Liver (tissue), 9 donors: ENCODE data around the gene STK17A. TPM values are rescaled to one million over a fixed set of nuclear protein-coding genes. Genes with fewer than 3 reads are reported as not detected.

ENCODE experiments used
- DNase-seq: peaks from one replicate; pipeline ENCODE4 v3.0.0-alpha.2; 2017; ENCODE audit warnings: low spot score
- H3K27ac ChIP-seq, 2 donors: one replicate each; pipeline ENCODE4 v1.7.0; 2013; ENCODE audit warnings: inconsistent platforms in 2 of 2, low read length in 2 of 2, control low read depth in 1 of 2, low read depth in 1 of 2, mild to moderate bottlenecking in 1 of 2
- H3K27me3 ChIP-seq, 4 donors: one replicate each; pipeline versions ENCODE4 v1.6.1 to v1.7.0; 2013; ENCODE audit warnings: low read length in 3 of 4, inconsistent platforms in 1 of 4, mild to moderate bottlenecking in 1 of 4, moderate library complexity in 1 of 4; ENCODE audit not compliant: control insufficient read depth in 4 of 4, insufficient read depth in 4 of 4
- H3K36me3 ChIP-seq, 4 donors: one replicate each; pipeline versions ENCODE4 v1.6.1 to v1.7.0; 2013; ENCODE audit warnings: low read length in 3 of 4, mild to moderate bottlenecking in 3 of 4, low read depth in 1 of 4, moderate library complexity in 1 of 4; ENCODE audit not compliant: control insufficient read depth in 4 of 4, insufficient read depth in 3 of 4
- H3K4me1 ChIP-seq, 4 donors: one replicate each; pipeline versions ENCODE4 v1.6.1 to v1.7.0; 2013; ENCODE audit warnings: low read length in 3 of 4, mild to moderate bottlenecking in 3 of 4, moderate library complexity in 1 of 4; ENCODE audit not compliant: control insufficient read depth in 4 of 4, insufficient read depth in 4 of 4
- H3K4me3 ChIP-seq, 3 donors: one replicate each; pipeline versions ENCODE4 v1.6.1 to v1.7.0; 2013; ENCODE audit warnings: low read length in 3 of 3, control low read depth in 1 of 3, low read depth in 1 of 3, mild to moderate bottlenecking in 1 of 3
- H3K9ac ChIP-seq, 2 donors: one replicate each; pipeline ENCODE4 v1.7.0; 2013; ENCODE audit warnings: low read length in 2 of 2, mild to moderate bottlenecking in 2 of 2, moderate library complexity in 2 of 2, control low read depth in 1 of 2, low read depth in 1 of 2
- H3K9me3 ChIP-seq, 4 donors: one replicate each; pipeline versions ENCODE4 v1.6.1 to v1.7.0; 2013; ENCODE audit warnings: low read length in 3 of 4; ENCODE audit not compliant: control insufficient read depth in 4 of 4
- EGR1 ChIP-seq, 2 donors: IDR thresholded peaks; 2 replicates each; pipeline ENCODE4 v1.6.1; 2016 to 2018; ENCODE audit warnings: antibody characterized with exemption in 2 of 2, low read depth in 2 of 2
- FOXA1 ChIP-seq: IDR thresholded peaks from 2 replicates; pipeline ENCODE4 v1.6.1; 2016; ENCODE audit warnings: antibody characterized with exemption
- FOXA2 ChIP-seq: IDR thresholded peaks from 2 replicates; pipeline ENCODE4 v1.6.1; 2016; ENCODE audit warnings: antibody characterized with exemption
- GABPA ChIP-seq, 2 donors: IDR thresholded peaks in 1 of 2; conservative IDR thresholded peaks in 1 of 2; 2 replicates each; pipeline ENCODE4 v1.6.1; 2016; ENCODE audit warnings: antibody characterized with exemption in 2 of 2, mild to moderate bottlenecking in 1 of 2, moderate library complexity in 1 of 2
- HNF4A ChIP-seq, 2 donors: conservative IDR thresholded peaks; 2 replicates each; pipeline ENCODE4 v1.6.1; 2016; ENCODE audit warnings: antibody characterized with exemption in 2 of 2, mild to moderate bottlenecking in 2 of 2
- HNF4G ChIP-seq: IDR thresholded peaks from 2 replicates; pipeline ENCODE4 v1.6.1; 2016; ENCODE audit warnings: antibody characterized with exemption
- NR2F2 ChIP-seq: IDR thresholded peaks from 2 replicates; pipeline ENCODE4 v1.6.1; 2016; ENCODE audit warnings: antibody characterized with exemption
- RAD21 ChIP-seq, 2 donors: IDR thresholded peaks; 2 replicates each; pipeline ENCODE4 v1.6.1; 2016; ENCODE audit warnings: antibody characterized with exemption in 2 of 2, mild to moderate bottlenecking in 2 of 2
- SP1 ChIP-seq: IDR thresholded peaks from 2 replicates; pipeline ENCODE4 v1.6.1; 2018; ENCODE audit warnings: antibody characterized with exemption, mild to moderate bottlenecking
- TAF1 ChIP-seq: conservative IDR thresholded peaks from 2 replicates; pipeline ENCODE4 v1.6.1; 2016; ENCODE audit warnings: antibody characterized with exemption, mild to moderate bottlenecking
- YY1 ChIP-seq: IDR thresholded peaks from 2 replicates; pipeline ENCODE4 v1.6.1; 2016; ENCODE audit warnings: antibody characterized with exemption, mild to moderate bottlenecking
- WGBS: extraction: QIAGEN DNeasy Blood & Tissue Kit; methylation state at CpG from one replicate; pipeline ENCODE4 v1.1.7; 2013; 5-methylcytosine and 5-hydroxymethylcytosine counted together
- polyA plus RNA-seq, 2 donors: library from polyadenylated mRNA; stranded (reverse) in 1 of 2; unstranded in 1 of 2; fragments of 200-250 nt in 1 of 2; fragments of >200 nt in 1 of 2; fragmentation: Nextera tagmentation in 1 of 2; extraction: Ambion mirVana in 1 of 2; gene quantifications; one replicate each; pipeline versions ENCODE4 v1.2.1 to v1.2.3, GENCODE V29; 2013 to 2015
- total RNA-seq, 2 donors: library from RNA; depleted of rRNA; stranded (reverse); fragments of >200 nt; gene quantifications; one replicate each; pipeline ENCODE4 v1.2.3, GENCODE V29; 2014
- TF ChIP-seq, protein P1 (sequence below): IDR thresholded peaks from 2 replicates; pipeline ENCODE4 v1.6.1; 2016; ENCODE audit warnings: antibody characterized with exemption, mild to moderate bottlenecking
- TF ChIP-seq, protein P2 (sequence below): IDR thresholded peaks from 2 replicates; pipeline ENCODE4 v1.6.1; 2016; ENCODE audit warnings: antibody characterized with exemption
- TF ChIP-seq, protein P3 (sequence below): fragments of 150-350 bp; IDR thresholded peaks from 2 replicates; pipeline ENCODE4 v1.5.1; 2017; ENCODE audit warnings: improper control_type of control experiment, low read depth, low read length; ENCODE audit not compliant: missing input control
- TF ChIP-seq, protein P4 (sequence below): IDR thresholded peaks from 2 replicates; pipeline ENCODE4 v1.6.1; 2016; ENCODE audit warnings: antibody characterized with exemption
- TF ChIP-seq, protein P5 (sequence below): IDR thresholded peaks from 2 replicates; pipeline ENCODE4 v1.6.1; 2016; ENCODE audit warnings: antibody characterized with exemption
- donor health status: healthy.
- donor health status: healthy.
- donor health status: healthy.
- donor health status: healthy.
- donor health status: healthy.

The STK17A gene
- total and polyA plus RNA-seq, 4 donors = 3.0 to 18.2 (median 7.2) TPM

- H3K4me3 ChIP-seq = no peak overlapping the region
- no peak for TF ChIP-seq HNF4G
- TF ChIP-seq YY1 = no peak
- TF ChIP-seq TAF1 = no peak
- TF ChIP-seq, protein P1, sequence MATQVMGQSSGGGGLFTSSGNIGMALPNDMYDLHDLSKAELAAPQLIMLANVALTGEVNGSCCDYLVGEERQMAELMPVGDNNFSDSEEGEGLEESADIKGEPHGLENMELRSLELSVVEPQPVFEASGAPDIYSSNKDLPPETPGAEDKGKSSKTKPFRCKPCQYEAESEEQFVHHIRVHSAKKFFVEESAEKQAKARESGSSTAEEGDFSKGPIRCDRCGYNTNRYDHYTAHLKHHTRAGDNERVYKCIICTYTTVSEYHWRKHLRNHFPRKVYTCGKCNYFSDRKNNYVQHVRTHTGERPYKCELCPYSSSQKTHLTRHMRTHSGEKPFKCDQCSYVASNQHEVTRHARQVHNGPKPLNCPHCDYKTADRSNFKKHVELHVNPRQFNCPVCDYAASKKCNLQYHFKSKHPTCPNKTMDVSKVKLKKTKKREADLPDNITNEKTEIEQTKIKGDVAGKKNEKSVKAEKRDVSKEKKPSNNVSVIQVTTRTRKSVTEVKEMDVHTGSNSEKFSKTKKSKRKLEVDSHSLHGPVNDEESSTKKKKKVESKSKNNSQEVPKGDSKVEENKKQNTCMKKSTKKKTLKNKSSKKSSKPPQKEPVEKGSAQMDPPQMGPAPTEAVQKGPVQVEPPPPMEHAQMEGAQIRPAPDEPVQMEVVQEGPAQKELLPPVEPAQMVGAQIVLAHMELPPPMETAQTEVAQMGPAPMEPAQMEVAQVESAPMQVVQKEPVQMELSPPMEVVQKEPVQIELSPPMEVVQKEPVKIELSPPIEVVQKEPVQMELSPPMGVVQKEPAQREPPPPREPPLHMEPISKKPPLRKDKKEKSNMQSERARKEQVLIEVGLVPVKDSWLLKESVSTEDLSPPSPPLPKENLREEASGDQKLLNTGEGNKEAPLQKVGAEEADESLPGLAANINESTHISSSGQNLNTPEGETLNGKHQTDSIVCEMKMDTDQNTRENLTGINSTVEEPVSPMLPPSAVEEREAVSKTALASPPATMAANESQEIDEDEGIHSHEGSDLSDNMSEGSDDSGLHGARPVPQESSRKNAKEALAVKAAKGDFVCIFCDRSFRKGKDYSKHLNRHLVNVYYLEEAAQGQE = no peak
- no peak for TF ChIP-seq RAD21 (IDR thresholded peaks at IDR 0.05)
- TF ChIP-seq, protein P2, sequence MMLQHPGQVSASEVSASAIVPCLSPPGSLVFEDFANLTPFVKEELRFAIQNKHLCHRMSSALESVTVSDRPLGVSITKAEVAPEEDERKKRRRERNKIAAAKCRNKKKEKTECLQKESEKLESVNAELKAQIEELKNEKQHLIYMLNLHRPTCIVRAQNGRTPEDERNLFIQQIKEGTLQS = no peak
- TF ChIP-seq, protein P3, sequence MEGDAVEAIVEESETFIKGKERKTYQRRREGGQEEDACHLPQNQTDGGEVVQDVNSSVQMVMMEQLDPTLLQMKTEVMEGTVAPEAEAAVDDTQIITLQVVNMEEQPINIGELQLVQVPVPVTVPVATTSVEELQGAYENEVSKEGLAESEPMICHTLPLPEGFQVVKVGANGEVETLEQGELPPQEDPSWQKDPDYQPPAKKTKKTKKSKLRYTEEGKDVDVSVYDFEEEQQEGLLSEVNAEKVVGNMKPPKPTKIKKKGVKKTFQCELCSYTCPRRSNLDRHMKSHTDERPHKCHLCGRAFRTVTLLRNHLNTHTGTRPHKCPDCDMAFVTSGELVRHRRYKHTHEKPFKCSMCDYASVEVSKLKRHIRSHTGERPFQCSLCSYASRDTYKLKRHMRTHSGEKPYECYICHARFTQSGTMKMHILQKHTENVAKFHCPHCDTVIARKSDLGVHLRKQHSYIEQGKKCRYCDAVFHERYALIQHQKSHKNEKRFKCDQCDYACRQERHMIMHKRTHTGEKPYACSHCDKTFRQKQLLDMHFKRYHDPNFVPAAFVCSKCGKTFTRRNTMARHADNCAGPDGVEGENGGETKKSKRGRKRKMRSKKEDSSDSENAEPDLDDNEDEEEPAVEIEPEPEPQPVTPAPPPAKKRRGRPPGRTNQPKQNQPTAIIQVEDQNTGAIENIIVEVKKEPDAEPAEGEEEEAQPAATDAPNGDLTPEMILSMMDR = no peak
- no peaks in the 10 kb centered on the region for H3K9me3 ChIP-seq
- H3K9ac ChIP-seq = no peak overlapping the region
- peak; percentile 65 for DNase-seq
- no peaks in the 10 kb centered on the region for H3K27me3 ChIP-seq
- no peak overlapping the region for H3K27ac ChIP-seq
- H3K4me1 ChIP-seq = peaks cover 0 to 3% (median 2%) of the 10 kb centered on the region in 4 donors
- no peaks in the 10 kb centered on the region for H3K36me3 ChIP-seq
- 68% methylated on average over 6 of the region's 6 CpGs for WGBS
Measured at GRCh38 chr7:43577485-43577951, 5.4 kb upstream of the STK17A start.

- DNase-seq = peak; percentile 88
- TF ChIP-seq, protein P4, sequence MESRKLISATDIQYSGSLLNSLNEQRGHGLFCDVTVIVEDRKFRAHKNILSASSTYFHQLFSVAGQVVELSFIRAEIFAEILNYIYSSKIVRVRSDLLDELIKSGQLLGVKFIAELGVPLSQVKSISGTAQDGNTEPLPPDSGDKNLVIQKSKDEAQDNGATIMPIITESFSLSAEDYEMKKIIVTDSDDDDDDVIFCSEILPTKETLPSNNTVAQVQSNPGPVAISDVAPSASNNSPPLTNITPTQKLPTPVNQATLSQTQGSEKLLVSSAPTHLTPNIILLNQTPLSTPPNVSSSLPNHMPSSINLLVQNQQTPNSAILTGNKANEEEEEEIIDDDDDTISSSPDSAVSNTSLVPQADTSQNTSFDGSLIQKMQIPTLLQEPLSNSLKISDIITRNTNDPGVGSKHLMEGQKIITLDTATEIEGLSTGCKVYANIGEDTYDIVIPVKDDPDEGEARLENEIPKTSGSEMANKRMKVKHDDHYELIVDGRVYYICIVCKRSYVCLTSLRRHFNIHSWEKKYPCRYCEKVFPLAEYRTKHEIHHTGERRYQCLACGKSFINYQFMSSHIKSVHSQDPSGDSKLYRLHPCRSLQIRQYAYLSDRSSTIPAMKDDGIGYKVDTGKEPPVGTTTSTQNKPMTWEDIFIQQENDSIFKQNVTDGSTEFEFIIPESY = no peak
- TF ChIP-seq GABPA (IDR thresholded peaks at IDR 0.05 in 1 of 2, conservative IDR thresholded peaks at IDR 0.05 in 1 of 2) = no peak
- no peak for TF ChIP-seq FOXA2
- no peak for TF ChIP-seq SP1
- TF ChIP-seq HNF4G = no peak
- TF ChIP-seq, protein P1 = no peak
- TF ChIP-seq EGR1 (IDR thresholded peaks at IDR 0.05; ENCODE audit: low read depth in 2 of 2) = no peak
- peak; percentile 43 for TF ChIP-seq YY1
- TF ChIP-seq HNF4A (conservative IDR thresholded peaks at IDR 0.05) = no peak
- TF ChIP-seq, protein P3 = no peak
- TF ChIP-seq, protein P5, sequence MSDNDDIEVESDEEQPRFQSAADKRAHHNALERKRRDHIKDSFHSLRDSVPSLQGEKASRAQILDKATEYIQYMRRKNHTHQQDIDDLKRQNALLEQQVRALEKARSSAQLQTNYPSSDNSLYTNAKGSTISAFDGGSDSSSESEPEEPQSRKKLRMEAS = no peak
- TF ChIP-seq TAF1 = no peak
- no peak for TF ChIP-seq FOXA1
- peak in 1 of 2 donors; percentile 9 for TF ChIP-seq RAD21 (IDR thresholded peaks at IDR 0.05)
- TF ChIP-seq NR2F2 = no peak
Measured at GRCh38 chr7:43583424-43584194, 701 bp downstream of the STK17A start.

More at GRCh38 chr7:43583424-43584194, 701 bp downstream of the STK17A start:
- H3K27ac ChIP-seq = peak overlapping the region; percentile 86 to 94
- H3K27me3 ChIP-seq = no peaks in the 10 kb centered on the region
- H3K36me3 ChIP-seq = no peaks in the 10 kb centered on the region
- under 1% methylated on average over 66 of the region's 66 CpGs for WGBS
- peak overlapping the region; percentile 79 to 100 (median 85) for H3K4me3 ChIP-seq
- H3K4me1 ChIP-seq = peaks cover 7 to 14% (median 9%) of the 10 kb centered on the region in 4 donors
- peak overlapping the region; percentile 46 to 90 for H3K9ac ChIP-seq
- H3K9me3 ChIP-seq = no peaks in the 10 kb centered on the region
